ENCODE measurements around the gene SHF. TPM values are rescaled to one million over a fixed set of nuclear protein-coding genes. Genes with fewer than 3 reads are reported as not detected.

Gene SHF
- total RNA-seq, 1 donor: 3.3 TPM

GRCh38 chr15:45141386-45141785 is 46.4 kb downstream of the SHF start:
- Histone ChIP-seq H3K9me3 (ENCODE audit: low read depth, low read length) (no peaks in the 10 kb centered on the region), H3K4me1 (ENCODE audit: insufficient read depth, low read length) (no peaks in the 10 kb centered on the region), H3K27ac (ENCODE audit: low read depth, low read length) (no peak overlapping the region), H3K79me2 (ENCODE audit: insufficient read depth, low read length) (no peaks in the 10 kb centered on the region), H4K20me1 (ENCODE audit: insufficient read depth, low read length) (no peaks in the 10 kb centered on the region), H3K36me3 (ENCODE audit: insufficient read depth, low read length) (no peaks in the 10 kb centered on the region), H3K4me2 (ENCODE audit: insufficient read depth, low read length) (no peak overlapping the region), H3K4me3 (ENCODE audit: insufficient read depth, low read length) (no peak overlapping the region), H2AFZ (ENCODE audit: low read length) (no peak overlapping the region), H3K27me3 (ENCODE audit: insufficient read depth, low read length) (peaks cover 28% of the 10 kb centered on the region)
- TF ChIP-seq CTCF (IDR thresholded peaks at IDR 0.05; ENCODE audit: extremely low read depth, low read depth, low read length): no peak
- peak; percentile 54 for DNase-seq (ENCODE audit: insufficient read length, low spot score, missing footprints)

GRCh38 chr15:45140557-45141250 is 47.1 kb downstream of the SHF start:
- Histone ChIP-seq H3K9me3 (ENCODE audit: low read depth, low read length) (no peaks in the 10 kb centered on the region), H3K4me3 (ENCODE audit: insufficient read depth, low read length) (no peak overlapping the region), H2AFZ (ENCODE audit: low read length) (no peak overlapping the region), H3K79me2 (ENCODE audit: insufficient read depth, low read length) (no peaks in the 10 kb centered on the region), H3K4me2 (ENCODE audit: insufficient read depth, low read length) (no peak overlapping the region), H3K4me1 (ENCODE audit: insufficient read depth, low read length) (no peaks in the 10 kb centered on the region), H3K27ac (ENCODE audit: low read depth, low read length) (no peak overlapping the region), H3K27me3 (ENCODE audit: insufficient read depth, low read length) (peaks cover 34% of the 10 kb centered on the region), H3K36me3 (ENCODE audit: insufficient read depth, low read length) (no peaks in the 10 kb centered on the region), H4K20me1 (ENCODE audit: insufficient read depth, low read length) (no peaks in the 10 kb centered on the region)
- TF ChIP-seq CTCF (IDR thresholded peaks at IDR 0.05; ENCODE audit: extremely low read depth, low read depth, low read length): no peak
- no peak for DNase-seq (ENCODE audit: insufficient read length, low spot score, missing footprints)

- H3K4me3 ChIP-seq (ENCODE audit: insufficient read depth, low read length): no peak overlapping the region
- no peaks in the 10 kb centered on the region for H3K79me2 ChIP-seq (ENCODE audit: insufficient read depth, low read length)
- no peaks in the 10 kb centered on the region for H3K4me1 ChIP-seq (ENCODE audit: insufficient read depth, low read length)
- DNase-seq (ENCODE audit: insufficient read length, low spot score, missing footprints): peak; percentile 42
- no peaks in the 10 kb centered on the region for H3K9me3 ChIP-seq (ENCODE audit: low read depth, low read length)
- TF ChIP-seq CTCF (IDR thresholded peaks at IDR 0.05; ENCODE audit: extremely low read depth, low read depth, low read length): no peak
- no peak overlapping the region for H3K27ac ChIP-seq (ENCODE audit: low read depth, low read length)
- H3K27me3 ChIP-seq (ENCODE audit: insufficient read depth, low read length): peaks cover 38% of the 10 kb centered on the region
- no peak overlapping the region for H2AFZ ChIP-seq (ENCODE audit: low read length)
- no peaks in the 10 kb centered on the region for H3K36me3 ChIP-seq (ENCODE audit: insufficient read depth, low read length)
- no peak overlapping the region for H3K4me2 ChIP-seq (ENCODE audit: insufficient read depth, low read length)
- H4K20me1 ChIP-seq (ENCODE audit: insufficient read depth, low read length): no peaks in the 10 kb centered on the region
Observed at GRCh38 chr15:45139770-45140169, 48.0 kb downstream of the SHF start.

GRCh38 chr15:45138814-45139765 is 48.7 kb downstream of the SHF start:
- no peak for TF ChIP-seq CTCF (IDR thresholded peaks at IDR 0.05; ENCODE audit: extremely low read depth, low read depth, low read length)
- Histone ChIP-seq H2AFZ (ENCODE audit: low read length) (no peak overlapping the region), H3K4me2 (ENCODE audit: insufficient read depth, low read length) (no peak overlapping the region), H3K79me2 (ENCODE audit: insufficient read depth, low read length) (no peaks in the 10 kb centered on the region), H3K4me1 (ENCODE audit: insufficient read depth, low read length) (no peaks in the 10 kb centered on the region), H3K9me3 (ENCODE audit: low read depth, low read length) (no peaks in the 10 kb centered on the region), H4K20me1 (ENCODE audit: insufficient read depth, low read length) (no peaks in the 10 kb centered on the region), H3K4me3 (ENCODE audit: insufficient read depth, low read length) (no peak overlapping the region), H3K27ac (ENCODE audit: low read depth, low read length) (no peak overlapping the region), H3K27me3 (ENCODE audit: insufficient read depth, low read length) (peaks cover 42% of the 10 kb centered on the region), H3K36me3 (ENCODE audit: insufficient read depth, low read length) (no peaks in the 10 kb centered on the region)
- DNase-seq (ENCODE audit: insufficient read length, low spot score, missing footprints): peak; percentile 27

Measured in osteoblast (primary cell).